ENCODE measurements around the gene CIB4.

- no peak for TF ChIP-seq CTCF (IDR thresholded peaks at IDR 0.05)
- TF ChIP-seq HMGXB4 (CRISPR knock-in tag; IDR thresholded peaks at IDR 0.05): no peak
- TF ChIP-seq MYBL2 (CRISPR knock-in tag; IDR thresholded peaks at IDR 0.05): no peak
- TF ChIP-seq MAX (CRISPR knock-in tag; IDR thresholded peaks at IDR 0.05): no peak
Measured at GRCh38 chr2:26629751-26630150, 11.4 kb downstream of the CIB4 start.

Data from WTC11 (cell line).